Spleen (tissue), 7 donors: ENCODE data around the gene PBX1.

ENCODE experiments used
- POLR2A ChIP-seq, 3 donors: fragments of 450-650 bp; IDR thresholded peaks; one replicate each; pipeline ENCODE4 v1.5.1; 2017; ENCODE audit warnings: antibody characterized with exemption in 3 of 3, mild to moderate bottlenecking in 1 of 3
- TF ChIP-seq, protein P1 (sequence below), 11 experiments: fragments of 200-600 bp in 7 of 11; fragments of 450-650 bp in 4 of 11; sonication (generic) in 4 of 11; IDR thresholded peaks in 8 of 11; conservative IDR thresholded peaks in 3 of 11; 1 replicate in 7 of 11; 2 replicates in 4 of 11; pipeline versions ENCODE4 v1.4.0 to v1.8.0; 2016 to 2021; ENCODE audit warnings: antibody characterized with exemption in 11 of 11, inconsistent platforms in 4 of 11, mild to moderate bottlenecking in 1 of 11
- donor health status: DM: no; HTN: no; CAD: no; lungs with moderate emphysema.
- donor health status: DM: no; HTN: no; CAD: no.
- donor health status: DM: no; HTN: no; CAD: no.

- TF ChIP-seq POLR2A (IDR thresholded peaks at IDR 0.05), result no peak
- TF ChIP-seq, protein P1, sequence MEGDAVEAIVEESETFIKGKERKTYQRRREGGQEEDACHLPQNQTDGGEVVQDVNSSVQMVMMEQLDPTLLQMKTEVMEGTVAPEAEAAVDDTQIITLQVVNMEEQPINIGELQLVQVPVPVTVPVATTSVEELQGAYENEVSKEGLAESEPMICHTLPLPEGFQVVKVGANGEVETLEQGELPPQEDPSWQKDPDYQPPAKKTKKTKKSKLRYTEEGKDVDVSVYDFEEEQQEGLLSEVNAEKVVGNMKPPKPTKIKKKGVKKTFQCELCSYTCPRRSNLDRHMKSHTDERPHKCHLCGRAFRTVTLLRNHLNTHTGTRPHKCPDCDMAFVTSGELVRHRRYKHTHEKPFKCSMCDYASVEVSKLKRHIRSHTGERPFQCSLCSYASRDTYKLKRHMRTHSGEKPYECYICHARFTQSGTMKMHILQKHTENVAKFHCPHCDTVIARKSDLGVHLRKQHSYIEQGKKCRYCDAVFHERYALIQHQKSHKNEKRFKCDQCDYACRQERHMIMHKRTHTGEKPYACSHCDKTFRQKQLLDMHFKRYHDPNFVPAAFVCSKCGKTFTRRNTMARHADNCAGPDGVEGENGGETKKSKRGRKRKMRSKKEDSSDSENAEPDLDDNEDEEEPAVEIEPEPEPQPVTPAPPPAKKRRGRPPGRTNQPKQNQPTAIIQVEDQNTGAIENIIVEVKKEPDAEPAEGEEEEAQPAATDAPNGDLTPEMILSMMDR (IDR thresholded peaks at IDR 0.05 in 8 of 11, conservative IDR thresholded peaks at IDR 0.05 in 3 of 11), result no peak
These were observed 135.5 kb downstream of the PBX1 start for GRCh38 chr1:164694505-164694904.
